Muscle layer of colon (tissue), 2 donors: ENCODE measurements around the gene CHRM4.
"Not testable (repeated sequence)": the region's sequence is repeated elsewhere in the genome, so short reads cannot be mapped to it uniquely, and the experiment has no call there.

Experiments used
- H3K27ac ChIP-seq: one replicate; pipeline ENCODE4 v1.7.0; 2013; ENCODE audit warnings: low read depth, mild to moderate bottlenecking, low read length, moderate library complexity
- H3K27me3 ChIP-seq, 2 donors: one replicate each; pipeline ENCODE4 v1.7.0; 2013; ENCODE audit warnings: low read length in 2 of 2, mild to moderate bottlenecking in 2 of 2; ENCODE audit not compliant: insufficient read depth in 2 of 2, control insufficient read depth in 1 of 2
- H3K36me3 ChIP-seq: one replicate; pipeline ENCODE4 v1.7.0; 2013; ENCODE audit warnings: mild to moderate bottlenecking, low read length; ENCODE audit not compliant: insufficient read depth
- H3K4me1 ChIP-seq: one replicate; pipeline ENCODE4 v1.7.0; 2013; ENCODE audit warnings: mild to moderate bottlenecking, low read length; ENCODE audit not compliant: insufficient read depth
- H3K4me3 ChIP-seq, 2 donors: one replicate each; pipeline ENCODE4 v1.7.0; 2013; ENCODE audit warnings: low read length in 2 of 2, low read depth in 1 of 2, mild to moderate bottlenecking in 1 of 2, moderate library complexity in 1 of 2
- H3K9ac ChIP-seq: one replicate; pipeline ENCODE4 v1.7.0; 2013; ENCODE audit warnings: low read length
- H3K9me3 ChIP-seq: one replicate; pipeline ENCODE4 v1.7.0; 2013; ENCODE audit warnings: mild to moderate bottlenecking, low read length
- donor health status: abdominal sarcoma.
- donor health status: Adenocarcinoma of cecum.

CHRM4 gene

DNA sequence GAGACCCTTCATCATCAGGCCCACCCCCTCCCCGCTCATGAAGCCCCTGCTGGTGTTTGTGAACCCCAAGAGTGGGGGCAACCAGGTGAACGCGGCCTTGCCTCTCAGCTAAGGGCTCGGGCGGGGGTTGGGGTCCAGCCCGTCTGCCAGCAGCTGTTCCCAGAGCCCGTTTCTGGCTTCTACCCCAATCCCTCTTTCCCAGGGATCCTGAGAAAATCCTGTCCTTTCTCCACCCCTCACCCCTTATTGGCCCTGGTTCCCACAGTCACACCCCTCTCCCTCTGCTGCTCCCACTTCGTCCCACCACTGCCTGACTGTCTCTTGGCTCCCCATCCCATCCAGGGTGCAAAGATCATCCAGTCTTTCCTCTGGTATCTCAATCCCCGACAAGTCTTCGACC, 19.5 kb downstream of the CHRM4 start:
- peaks cover 39% of the 10 kb centered on the region for H3K36me3 ChIP-seq

DNA sequence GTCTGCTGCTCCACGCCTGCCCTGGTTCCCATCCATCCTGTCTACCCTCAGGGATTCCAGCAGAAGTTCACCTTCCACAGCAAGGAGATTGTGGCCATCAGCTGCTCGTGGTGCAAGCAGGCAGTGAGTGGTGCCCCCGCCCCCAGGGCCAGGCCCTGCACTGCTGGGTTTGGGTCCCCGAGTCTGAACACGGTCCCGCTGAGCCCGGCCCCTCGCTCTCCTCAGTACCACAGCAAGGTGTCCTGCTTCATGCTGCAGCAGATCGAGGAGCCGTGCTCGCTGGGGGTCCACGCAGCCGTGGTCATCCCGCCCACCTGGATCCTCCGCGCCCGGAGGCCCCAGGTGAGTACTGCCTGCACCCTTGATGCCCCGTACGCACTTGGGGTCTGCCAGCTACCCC, 20.3 kb downstream of the CHRM4 start:
- H3K36me3 ChIP-seq: peaks cover 39% of the 10 kb centered on the region
- H3K27ac ChIP-seq, H3K4me3 ChIP-seq: not testable (repeated sequence)

More for the DNA sequence above, 19.5 kb downstream of the CHRM4 start:
- Histone ChIP-seq H3K9me3 (no peaks in the 10 kb centered on the region), H3K4me3 (no peak overlapping the region), H3K27ac (no peak overlapping the region), H3K9ac (no peak overlapping the region), H3K4me1 (no peaks in the 10 kb centered on the region), H3K27me3 (no peaks in the 10 kb centered on the region)

DNA sequence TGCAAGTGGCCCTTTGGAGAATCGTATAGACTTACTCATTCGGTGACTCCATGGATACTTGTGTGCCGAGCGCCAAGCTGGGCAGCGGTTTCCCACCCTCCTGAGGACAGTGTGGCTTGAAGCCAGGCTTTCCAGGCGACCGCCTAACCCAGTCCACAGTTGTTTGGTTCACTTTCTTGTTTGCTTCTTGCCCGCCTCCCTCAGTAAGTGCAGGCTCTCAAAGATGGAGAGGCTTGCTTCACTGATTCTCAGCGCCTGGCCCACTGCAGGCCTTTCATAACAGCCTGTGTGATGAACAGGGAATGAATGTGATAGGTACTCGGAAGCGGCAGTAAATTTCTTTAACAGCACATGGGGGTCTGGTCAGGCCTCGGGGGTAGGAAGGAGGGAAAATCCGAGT, 21.3 kb downstream of the CHRM4 start:
- Histone ChIP-seq H3K4me1 (no peaks in the 10 kb centered on the region), H3K9ac (no peak overlapping the region), H3K36me3 (peaks cover 34% of the 10 kb centered on the region)

More for the DNA sequence above, 20.3 kb downstream of the CHRM4 start:
- not testable (repeated sequence) for H3K4me1 ChIP-seq, H3K9me3 ChIP-seq, H3K9ac ChIP-seq, H3K27me3 ChIP-seq

DNA sequence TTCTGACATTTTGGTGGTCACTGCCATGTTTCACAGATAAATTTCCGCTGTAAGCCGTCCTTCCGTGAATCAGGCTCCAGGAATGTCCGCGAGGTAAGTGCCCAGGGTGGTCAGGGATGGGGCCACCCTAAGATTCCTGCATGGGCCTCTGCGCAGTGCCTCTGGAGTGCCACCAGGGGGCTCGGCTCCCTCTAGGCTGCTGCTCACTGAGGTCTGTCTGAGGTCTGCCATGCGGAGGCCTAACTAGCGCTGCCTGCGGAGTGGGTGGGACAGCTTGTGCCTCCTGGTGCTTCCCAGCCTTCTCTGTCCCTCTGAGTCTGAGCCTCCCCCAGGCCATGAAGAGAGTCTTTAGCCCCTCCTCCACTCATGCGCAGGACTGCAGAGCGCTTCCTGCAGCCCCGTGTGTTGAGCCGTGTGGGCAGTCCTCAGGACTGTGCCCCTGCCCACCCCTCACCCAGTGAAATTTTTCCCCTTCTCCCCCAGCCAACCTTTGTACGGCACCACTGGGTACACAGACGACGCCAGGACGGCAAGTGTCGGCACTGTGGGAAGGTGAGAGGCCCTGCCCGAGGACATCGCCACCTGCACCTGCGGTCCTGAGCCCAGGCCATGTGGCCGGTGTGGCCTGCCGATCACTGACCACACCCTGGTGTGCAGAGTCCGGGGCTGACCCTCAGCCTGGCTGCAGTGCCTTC, 22.0 kb downstream of the CHRM4 start:
- peaks cover 27% of the 10 kb centered on the region for H3K36me3 ChIP-seq
- no peaks in the 10 kb centered on the region for H3K4me1 ChIP-seq
- no peak overlapping the region for H3K9ac ChIP-seq
- no peak overlapping the region for H3K27ac ChIP-seq
- H3K27me3 ChIP-seq: no peaks in the 10 kb centered on the region
- no peak overlapping the region for H3K4me3 ChIP-seq
- no peaks in the 10 kb centered on the region for H3K9me3 ChIP-seq

More for the DNA sequence above, 21.3 kb downstream of the CHRM4 start:
- Histone ChIP-seq H3K27ac (no peak overlapping the region), H3K4me3 (no peak overlapping the region), H3K9me3 (no peaks in the 10 kb centered on the region), H3K27me3 (no peaks in the 10 kb centered on the region)

DNA sequence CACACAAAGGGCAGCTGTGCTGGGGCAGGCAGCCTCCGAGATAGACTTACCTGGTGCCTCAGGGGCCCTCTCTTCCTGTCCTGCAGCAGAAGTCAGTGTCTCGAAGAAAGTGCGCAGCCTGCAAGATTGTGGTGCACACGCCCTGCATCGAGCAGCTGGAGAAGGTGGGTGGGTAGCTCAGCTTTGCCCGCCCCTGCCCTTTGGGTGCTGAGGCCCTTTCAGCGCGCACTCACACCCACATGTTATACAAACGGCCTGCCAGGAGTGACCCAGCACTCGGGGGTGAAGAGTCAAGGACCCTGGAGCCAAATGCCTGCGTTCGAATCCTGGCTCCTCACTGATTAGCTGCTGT, 23.7 kb downstream of the CHRM4 start:
- H3K27ac ChIP-seq: no peak overlapping the region
- peaks cover 4% of the 10 kb centered on the region for H3K4me1 ChIP-seq
- H3K27me3 ChIP-seq: no peaks in the 10 kb centered on the region
- H3K9ac ChIP-seq: no peak overlapping the region
- no peak overlapping the region for H3K4me3 ChIP-seq
- peaks cover 21% of the 10 kb centered on the region for H3K36me3 ChIP-seq
- no peaks in the 10 kb centered on the region for H3K9me3 ChIP-seq

DNA sequence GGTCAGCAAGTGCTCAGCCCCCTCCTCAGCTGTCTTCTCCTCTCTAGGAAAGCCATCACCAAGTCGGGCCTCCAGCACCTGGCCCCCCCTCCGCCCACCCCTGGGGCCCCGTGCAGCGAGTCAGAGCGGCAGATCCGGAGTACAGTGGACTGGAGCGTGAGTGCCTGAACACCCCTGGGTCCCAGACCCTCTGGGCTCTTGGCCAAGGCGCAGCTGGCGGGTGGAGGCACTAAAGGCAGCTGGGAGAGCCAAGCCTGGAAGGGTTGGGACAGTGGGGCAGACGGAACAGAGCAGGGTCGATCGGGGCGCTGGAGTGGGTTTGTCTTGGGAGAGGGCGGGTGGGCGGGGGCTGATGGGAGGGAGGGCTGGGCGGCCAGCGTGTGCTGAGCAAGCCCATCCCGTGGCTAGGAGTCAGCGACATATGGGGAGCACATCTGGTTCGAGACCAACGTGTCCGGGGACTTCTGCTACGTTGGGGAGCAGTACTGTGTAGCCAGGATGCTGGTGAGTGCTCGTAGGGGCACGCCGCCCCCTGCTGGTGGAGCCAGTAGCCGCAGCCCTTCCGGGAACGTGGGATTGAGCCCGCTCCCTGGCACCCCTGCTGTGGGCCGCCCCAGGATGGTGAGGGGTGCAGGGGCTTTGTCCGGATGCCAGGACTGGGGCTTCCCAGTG, 24.2 kb downstream of the CHRM4 start:
- Histone ChIP-seq H3K9me3 (no peaks in the 10 kb centered on the region), H3K36me3 (peaks cover 19% of the 10 kb centered on the region), H3K4me1 (peaks cover 9% of the 10 kb centered on the region), H3K27ac (no peak overlapping the region), H3K9ac (no peak overlapping the region), H3K4me3 (no peak overlapping the region), H3K27me3 (no peaks in the 10 kb centered on the region)

DNA sequence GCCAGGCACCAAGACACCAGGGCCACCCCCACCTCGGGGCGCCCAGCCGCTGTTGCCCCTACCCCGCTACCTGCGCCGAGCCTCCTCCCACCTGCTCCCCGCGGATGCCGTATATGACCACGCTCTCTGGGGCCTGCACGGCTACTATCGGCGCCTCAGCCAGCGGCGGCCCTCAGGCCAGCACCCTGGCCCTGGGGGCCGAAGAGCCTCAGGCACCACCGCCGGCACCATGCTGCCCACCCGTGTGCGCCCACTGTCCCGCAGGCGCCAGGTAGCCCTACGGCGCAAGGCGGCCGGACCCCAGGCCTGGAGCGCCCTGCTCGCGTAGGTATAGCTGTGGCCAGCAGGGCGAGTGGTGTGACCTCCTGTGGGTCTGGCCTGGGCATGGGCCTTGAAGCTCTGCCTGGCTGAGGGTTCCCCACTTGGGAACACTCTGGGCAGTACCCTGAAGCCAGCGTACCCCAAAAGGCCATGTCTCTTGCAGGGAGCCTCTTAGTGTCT, 24.9 kb downstream of the CHRM4 start:
- no peaks in the 10 kb centered on the region for H3K9me3 ChIP-seq
- no peaks in the 10 kb centered on the region for H3K27me3 ChIP-seq
- H3K36me3 ChIP-seq: peaks cover 13% of the 10 kb centered on the region
- peaks cover 16% of the 10 kb centered on the region for H3K4me1 ChIP-seq
- H3K4me3 ChIP-seq: no peak overlapping the region
- H3K27ac ChIP-seq: no peak overlapping the region
- no peak overlapping the region for H3K9ac ChIP-seq

DNA sequence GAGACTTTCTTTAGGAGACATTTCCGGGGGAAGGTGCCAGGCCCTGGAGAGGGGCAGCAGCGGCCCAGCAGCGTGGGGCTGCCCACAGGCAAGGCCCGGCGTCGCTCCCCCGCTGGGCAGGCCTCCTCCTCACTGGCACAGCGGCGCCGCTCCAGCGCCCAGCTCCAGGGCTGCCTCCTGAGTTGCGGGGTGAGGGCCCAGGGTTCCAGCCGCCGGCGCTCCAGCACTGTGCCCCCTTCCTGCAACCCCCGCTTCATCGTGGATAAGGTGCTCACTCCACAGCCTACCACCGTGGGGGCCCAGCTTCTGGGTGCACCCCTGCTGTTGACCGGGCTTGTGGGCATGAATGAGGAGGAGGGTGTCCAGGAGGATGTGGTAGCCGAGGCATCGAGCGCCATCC, 25.3 kb downstream of the CHRM4 start:
- H3K27me3 ChIP-seq: no peaks in the 10 kb centered on the region
- H3K9ac ChIP-seq: no peak overlapping the region
- no peaks in the 10 kb centered on the region for H3K9me3 ChIP-seq
- peaks cover 19% of the 10 kb centered on the region for H3K4me1 ChIP-seq
- H3K36me3 ChIP-seq: peaks cover 12% of the 10 kb centered on the region
- H3K4me3 ChIP-seq: no peak overlapping the region
- H3K27ac ChIP-seq: no peak overlapping the region

DNA sequence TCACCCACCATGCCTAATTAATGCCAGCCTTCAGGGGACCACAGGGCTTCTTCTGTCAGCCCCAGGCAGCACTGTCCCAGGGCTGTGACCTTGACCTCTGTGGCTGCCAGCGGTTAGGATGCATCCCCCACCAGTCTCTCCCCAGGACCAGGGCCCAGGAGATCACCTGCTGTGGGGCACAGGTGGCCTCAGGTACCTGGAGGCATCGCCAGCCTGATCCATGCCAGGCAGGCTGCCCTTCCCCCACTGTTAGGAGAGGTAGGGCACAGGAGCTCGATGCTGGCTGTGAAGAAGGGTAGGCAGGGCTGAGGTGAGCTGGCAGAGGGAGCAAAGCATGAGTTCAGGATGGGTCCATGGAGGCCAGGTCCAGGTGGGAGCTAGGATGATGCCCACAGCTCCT, 26.8 kb downstream of the CHRM4 start:
- Histone ChIP-seq H3K9ac (no peak overlapping the region), H3K27ac (no peak overlapping the region)

DNA sequence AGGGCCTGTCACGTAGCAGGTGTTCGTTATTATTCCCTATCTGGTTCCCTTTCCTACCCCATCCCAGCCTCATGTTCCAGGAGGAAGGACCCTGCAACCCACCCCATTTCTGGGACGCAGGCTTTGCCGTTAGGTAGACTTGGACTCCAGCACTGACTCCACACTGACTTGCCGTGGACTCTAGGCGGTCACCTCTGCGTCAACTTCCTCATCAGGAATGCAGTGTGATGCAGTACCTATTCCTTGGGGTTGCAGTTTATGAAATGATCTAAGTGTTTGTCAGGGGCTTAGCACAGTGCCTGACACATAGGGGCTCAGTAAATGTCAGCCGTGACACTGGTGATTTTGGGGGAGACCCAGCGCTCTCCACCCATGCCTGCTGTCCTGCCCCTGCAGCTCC, 27.5 kb downstream of the CHRM4 start:
- Histone ChIP-seq H3K4me3 (no peak overlapping the region), H3K9ac (no peak overlapping the region), H3K27ac (no peak overlapping the region), H3K36me3 (peaks cover 12% of the 10 kb centered on the region), H3K4me1 (peaks cover 27% of the 10 kb centered on the region), H3K9me3 (no peaks in the 10 kb centered on the region), H3K27me3 (no peaks in the 10 kb centered on the region)

More for the DNA sequence above, 26.8 kb downstream of the CHRM4 start:
- H3K9me3 ChIP-seq: no peaks in the 10 kb centered on the region
- no peak overlapping the region for H3K4me3 ChIP-seq
- H3K4me1 ChIP-seq: peaks cover 27% of the 10 kb centered on the region
- H3K27me3 ChIP-seq: no peaks in the 10 kb centered on the region
- H3K36me3 ChIP-seq: peaks cover 12% of the 10 kb centered on the region

DNA sequence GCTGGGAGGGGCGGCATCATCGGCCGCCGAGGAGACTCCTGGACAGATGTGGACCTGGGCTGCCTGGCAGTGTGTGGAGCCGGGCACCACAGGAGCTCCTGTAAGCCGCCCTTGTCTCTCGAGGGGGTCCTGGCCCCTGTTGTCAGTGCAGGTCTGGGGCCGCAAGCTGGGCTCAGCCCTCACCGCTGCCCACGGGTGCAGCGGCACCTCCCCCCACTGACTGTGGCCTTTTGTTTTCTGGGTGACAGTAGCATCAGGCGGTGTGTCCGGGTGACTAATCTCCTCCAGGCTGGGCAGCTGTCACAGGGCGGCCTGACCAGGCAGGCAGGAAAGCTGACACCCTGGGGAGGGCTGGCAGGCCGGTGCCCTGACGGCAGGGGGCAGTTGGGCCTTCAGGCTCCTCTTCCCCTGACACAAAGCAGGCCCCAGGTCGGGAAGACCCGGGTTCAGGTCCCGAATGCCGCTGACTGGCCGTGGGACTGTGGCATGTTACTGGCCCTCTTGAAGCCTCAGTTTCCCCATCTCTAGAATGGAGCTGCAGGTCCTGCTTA, 28.0 kb downstream of the CHRM4 start:
- Histone ChIP-seq H3K4me1 (peaks cover 27% of the 10 kb centered on the region), H3K4me3 (peak overlapping the region in 1 of 2 donors; percentile 11), H3K27ac (no peak overlapping the region)

More for the DNA sequence above, 28.0 kb downstream of the CHRM4 start:
- no peaks in the 10 kb centered on the region for H3K27me3 ChIP-seq
- H3K36me3 ChIP-seq: peaks cover 11% of the 10 kb centered on the region
- H3K9me3 ChIP-seq: no peaks in the 10 kb centered on the region
- H3K9ac ChIP-seq: no peak overlapping the region
